B cell (primary cell): Measurements from ENCODE around the gene HMGCL. TPM values are rescaled to one million over a fixed set of nuclear protein-coding genes. Genes with fewer than 3 reads are reported as not detected.

ENCODE experiments used
- ATAC-seq: fragments of 200-7000 bp; cut with Tn5 transposase; one replicate; pipeline ENCODE4 v1.10.0; 2021; ENCODE audit warnings: low read depth, mild to moderate bottlenecking, moderate number of reproducible peaks, moderate library complexity
- CTCF ChIA-PET: fragments of 350-600 bp; sonication (Branson Sonifier 250); formaldehyde crosslinking; loops from one replicate; lab custom pipeline; 2021; ENCODE audit warnings: antibody characterized with exemption, inconsistent platforms; lab: Charles Lee
- POLR2A ChIA-PET: fragments of 350-600 bp; sonication (Branson Sonifier 250); formaldehyde crosslinking; loops from one replicate; lab custom pipeline; 2021; ENCODE audit warnings: antibody characterized with exemption; lab: Charles Lee
- DNase-seq: peaks from one replicate; pipeline ENCODE4 v3.0.0; 2013
- H2AFZ ChIP-seq: 2 replicates; pipeline ENCODE4 v1.6.1; 2012; ENCODE audit warnings: mild to moderate bottlenecking, low read depth, low read length; ENCODE audit not compliant: insufficient read depth, poor library complexity, severe bottlenecking
- H3K27ac ChIP-seq, 2 donors: 1 replicate in 1 of 2; 2 replicates in 1 of 2; pipeline ENCODE4 v1.5.1; 2012 to 2013; ENCODE audit warnings: low read length in 2 of 2, mild to moderate bottlenecking in 2 of 2, moderate library complexity in 1 of 2
- H3K27me3 ChIP-seq, 4 experiments: fragments of 200-600 bp in 1 of 4; sonication (generic) in 1 of 4; replicated peaks in 1 of 4; 1 replicate in 2 of 4; 2 replicates in 2 of 4; pipeline versions ENCODE4 v1.6.1 to v1.7.0; 2013 to 2016; ENCODE audit warnings: low read length in 3 of 4, mild to moderate bottlenecking in 2 of 4, mixed read lengths in 1 of 4, moderate library complexity in 1 of 4; ENCODE audit not compliant: insufficient read depth in 4 of 4, control insufficient read depth in 3 of 4; ENCODE audit errors: control extremely low read depth in 1 of 4
- H3K36me3 ChIP-seq, 2 experiments: replicated peaks in 1 of 2; 1 replicate in 1 of 2; 2 replicates in 1 of 2; pipeline versions ENCODE4 v1.6.1 to v1.7.1; 2013; ENCODE audit warnings: low read length in 1 of 2; ENCODE audit not compliant: insufficient read depth in 2 of 2, control insufficient read depth in 1 of 2; ENCODE audit errors: control extremely low read depth in 1 of 2, extremely low read depth in 1 of 2
- H3K4me1 ChIP-seq, 2 donors: fragments of 200-600 bp in 1 of 2; sonication (generic) in 1 of 2; 1 replicate in 1 of 2; 2 replicates in 1 of 2; pipeline versions ENCODE4 v1.5.1 to v1.6.1; 2013 to 2017; ENCODE audit warnings: low read length in 2 of 2; ENCODE audit not compliant: control insufficient read depth in 2 of 2, insufficient read depth in 2 of 2
- H3K4me2 ChIP-seq: replicated peaks from 2 replicates; pipeline ENCODE3; 2012; ENCODE audit warnings: mild to moderate bottlenecking, low read depth, low read length; ENCODE audit not compliant: poor library complexity, severe bottlenecking
- H3K4me3 ChIP-seq, 5 experiments: fragments of 200-600 bp in 1 of 5; sonication (generic) in 1 of 5; 1 replicate in 3 of 5; 2 replicates in 2 of 5; pipeline versions ENCODE4 v1.5.1 to v1.7.0; 2011 to 2016; ENCODE audit warnings: low read length in 4 of 5, mild to moderate bottlenecking in 4 of 5, low read depth in 2 of 5, control low read depth in 1 of 5, moderate library complexity in 1 of 5; ENCODE audit not compliant: insufficient read depth in 1 of 5; ENCODE audit errors: control extremely low read depth in 1 of 5, extremely low read depth in 1 of 5
- H3K79me2 ChIP-seq: fragments of 200-600 bp; sonication (generic); one replicate; pipeline ENCODE4 v1.6.0; 2016; ENCODE audit warnings: low read length; ENCODE audit not compliant: control insufficient read depth, insufficient read depth
- H3K9ac ChIP-seq: fragments of 200-600 bp; sonication (generic); 2 replicates; pipeline ENCODE4 v1.6.1; 2017; ENCODE audit warnings: mild to moderate bottlenecking, low read length, moderate library complexity
- H3K9me3 ChIP-seq, 3 donors: one replicate each; pipeline versions ENCODE4 v1.6.1 to v1.7.1; 2013; ENCODE audit warnings: low read length in 2 of 3; ENCODE audit not compliant: control insufficient read depth in 2 of 3, insufficient read depth in 1 of 3; ENCODE audit errors: control extremely low read depth in 1 of 3
- H4K20me1 ChIP-seq: 2 replicates; pipeline ENCODE4 v1.6.0; 2012; ENCODE audit warnings: mild to moderate bottlenecking, low read length; ENCODE audit not compliant: insufficient read depth, control insufficient read depth, poor library complexity, severe bottlenecking
- H3K27ac Mint-ChIP-seq: one replicate; pipeline ENCODE4 v1.8.0; 2021; ENCODE audit warnings: mixed read lengths
- H3K27me3 Mint-ChIP-seq: one replicate; pipeline ENCODE4 v1.8.0; 2021; ENCODE audit warnings: mixed read lengths
- H3K4me1 Mint-ChIP-seq: one replicate; pipeline ENCODE4 v1.8.0; 2021; ENCODE audit warnings: mixed read lengths
- H3K4me3 Mint-ChIP-seq: one replicate; pipeline ENCODE4 v1.8.0; 2021; ENCODE audit warnings: mixed read lengths
- H3K9me3 Mint-ChIP-seq: one replicate; pipeline ENCODE4 v1.8.0; 2022; ENCODE audit warnings: mixed read lengths; ENCODE audit not compliant: insufficient read depth
- EZH2 ChIP-seq: IDR thresholded peaks from 2 replicates; pipeline ENCODE4 v1.6.1; 2012; ENCODE audit warnings: borderline replicate concordance, low read depth, mild to moderate bottlenecking, moderate library complexity, low read length; ENCODE audit not compliant: insufficient read depth, poor library complexity, severe bottlenecking
- WGBS: methylation state at CpG from one replicate; pipeline ENCODE4 v1.1.5; 2013; ENCODE audit warnings: missing lambda C conversion rate; ENCODE audit not compliant: insufficient coverage; 5-methylcytosine and 5-hydroxymethylcytosine counted together
- intact Hi-C: fragments of 100-400 bp; cut with micrococcal nuclease; formaldehyde crosslinking; loops from one replicate; pipeline ENCODE4 v1.10.0; 2022
- polyA plus RNA-seq: library from polyadenylated mRNA; depleted of rRNA; stranded (reverse); fragments of >200 nt; gene quantifications from 2 replicates; pipeline ENCODE4 v1.2.3, GENCODE V29; 2012
- total RNA-seq, 2 donors: library from RNA; stranded (reverse); fragments of 120-200 nt in 1 of 2; gene quantifications; 1 replicate in 1 of 2; 2 replicates in 1 of 2; pipeline versions ENCODE4 v1.2.3 to v1.2.4, GENCODE V29; 2013 to 2022
- TF ChIP-seq, protein P1 (sequence below): fragments of 200-600 bp; IDR thresholded peaks from one replicate; pipeline ENCODE4 v1.8.0; 2022; ENCODE audit warnings: antibody characterized with exemption, mild to moderate bottlenecking

Gene HMGCL
- total and polyA plus RNA-seq, 2 donors (not counting 1 experiment from before 2014, with no cell fraction given), result 18.5 to 35.9 TPM

DNA sequence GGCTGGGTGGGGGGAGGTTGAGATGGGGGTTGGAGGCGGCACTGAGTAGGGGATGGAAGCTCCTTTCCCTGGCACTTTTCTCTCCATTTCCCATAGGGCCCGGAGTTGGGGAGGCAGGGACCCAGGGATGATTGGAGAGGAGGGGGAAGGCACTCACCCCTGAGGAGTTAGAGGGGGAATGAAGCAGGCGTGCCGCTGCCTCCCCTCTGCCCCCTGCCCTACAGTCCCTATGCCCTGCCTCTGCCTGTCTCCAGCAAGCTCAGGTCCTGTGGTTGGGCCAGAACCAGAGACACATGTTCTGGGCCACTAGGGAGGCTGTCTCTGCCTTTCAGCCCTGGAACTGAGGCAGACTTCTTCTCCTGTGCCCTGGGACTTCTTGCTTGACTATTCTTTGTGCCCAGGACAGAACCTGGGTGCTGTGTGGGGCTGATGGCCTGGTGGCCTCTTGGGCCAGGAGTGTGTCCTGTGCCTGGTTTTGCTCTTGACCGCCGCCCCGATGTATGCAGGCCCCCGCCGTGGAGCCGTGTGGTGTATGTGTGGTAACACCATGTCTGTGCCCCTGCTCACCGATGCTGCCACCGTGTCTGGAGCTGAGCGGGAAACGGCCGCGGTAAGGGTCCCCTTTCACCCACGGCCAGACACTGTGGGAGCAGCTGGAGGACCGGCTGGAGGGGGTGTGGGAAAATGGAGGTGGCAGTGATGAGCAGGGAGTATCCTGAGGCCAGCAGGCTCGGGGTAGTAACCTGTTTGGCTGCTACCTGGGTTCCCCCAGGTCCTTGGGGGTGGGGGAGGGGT lies 32.9 kb downstream of the HMGCL start:
- H3K36me3 ChIP-seq, result peaks cover 0 to 27% of the 10 kb centered on the region in 2 experiments
- 88% methylated on average over 17 of the region's 19 CpGs for WGBS
- no peak overlapping the region for H2AFZ ChIP-seq
- H3K4me3 ChIP-seq, result no peak overlapping the region
- intact Hi-C loops, result no loop called here
- H3K4me2 ChIP-seq, result peak overlapping the region; percentile 83
- TF ChIP-seq, protein P1, sequence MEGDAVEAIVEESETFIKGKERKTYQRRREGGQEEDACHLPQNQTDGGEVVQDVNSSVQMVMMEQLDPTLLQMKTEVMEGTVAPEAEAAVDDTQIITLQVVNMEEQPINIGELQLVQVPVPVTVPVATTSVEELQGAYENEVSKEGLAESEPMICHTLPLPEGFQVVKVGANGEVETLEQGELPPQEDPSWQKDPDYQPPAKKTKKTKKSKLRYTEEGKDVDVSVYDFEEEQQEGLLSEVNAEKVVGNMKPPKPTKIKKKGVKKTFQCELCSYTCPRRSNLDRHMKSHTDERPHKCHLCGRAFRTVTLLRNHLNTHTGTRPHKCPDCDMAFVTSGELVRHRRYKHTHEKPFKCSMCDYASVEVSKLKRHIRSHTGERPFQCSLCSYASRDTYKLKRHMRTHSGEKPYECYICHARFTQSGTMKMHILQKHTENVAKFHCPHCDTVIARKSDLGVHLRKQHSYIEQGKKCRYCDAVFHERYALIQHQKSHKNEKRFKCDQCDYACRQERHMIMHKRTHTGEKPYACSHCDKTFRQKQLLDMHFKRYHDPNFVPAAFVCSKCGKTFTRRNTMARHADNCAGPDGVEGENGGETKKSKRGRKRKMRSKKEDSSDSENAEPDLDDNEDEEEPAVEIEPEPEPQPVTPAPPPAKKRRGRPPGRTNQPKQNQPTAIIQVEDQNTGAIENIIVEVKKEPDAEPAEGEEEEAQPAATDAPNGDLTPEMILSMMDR, result no peak
- TF ChIP-seq EZH2, result no peak
- H3K9me3 Mint-ChIP-seq, result no peaks in the 10 kb centered on the region
- H3K9ac ChIP-seq, result no peak overlapping the region
- H3K9me3 ChIP-seq, result no peaks in the 10 kb centered on the region
- H3K4me1 ChIP-seq, result peaks cover 11 to 21% of the 10 kb centered on the region in 2 donors
- H3K27ac ChIP-seq, result peak overlapping the region in 1 of 2 donors; percentile 81
- peak overlapping the region; percentile 73 for H3K27ac Mint-ChIP-seq
- ChIA-PET CTCF (no interaction called here), POLR2A (interaction anchor here (0.6 to 1.9 kb wide), 3 partner anchors 8 to 175 kb away, joined by 3 to 7 read pairs (median 4); partner anchors contain the start of gene GALE)
- H3K79me2 ChIP-seq, result peaks cover 19% of the 10 kb centered on the region
- peak; percentile 32 for DNase-seq
- H4K20me1 ChIP-seq, result no peaks in the 10 kb centered on the region
- peak overlapping the region; percentile 98 for H3K4me3 Mint-ChIP-seq
- H3K27me3 Mint-ChIP-seq, result no peaks in the 10 kb centered on the region
- H3K4me1 Mint-ChIP-seq, result peaks cover 21% of the 10 kb centered on the region
- H3K27me3 ChIP-seq, result no peaks in the 10 kb centered on the region
- no peak for ATAC-seq
